Subcutaneous adipose tissue (tissue), 4 donors: ENCODE results near the gene FNBP1L. TPM values are rescaled to one million over a fixed set of nuclear protein-coding genes. Genes with fewer than 3 reads are reported as not detected.

Experiments used
- CTCF ChIP-seq: fragments of 450-650 bp; IDR thresholded peaks from one replicate; pipeline ENCODE4 v1.5.1; 2016; ENCODE audit warnings: low read depth, mild to moderate bottlenecking, control low read depth, antibody characterized with exemption, moderate library complexity
- total RNA-seq, 4 donors: library from RNA; depleted of rRNA; stranded (reverse); fragments of >200 nt; gene quantifications; one replicate each; pipeline ENCODE4 v1.1.0, GENCODE V29; 2016

The FNBP1L gene
- total RNA-seq, 4 donors from 2014 or later, result 30.1 to 53.1 (median 38.6) TPM

DNA sequence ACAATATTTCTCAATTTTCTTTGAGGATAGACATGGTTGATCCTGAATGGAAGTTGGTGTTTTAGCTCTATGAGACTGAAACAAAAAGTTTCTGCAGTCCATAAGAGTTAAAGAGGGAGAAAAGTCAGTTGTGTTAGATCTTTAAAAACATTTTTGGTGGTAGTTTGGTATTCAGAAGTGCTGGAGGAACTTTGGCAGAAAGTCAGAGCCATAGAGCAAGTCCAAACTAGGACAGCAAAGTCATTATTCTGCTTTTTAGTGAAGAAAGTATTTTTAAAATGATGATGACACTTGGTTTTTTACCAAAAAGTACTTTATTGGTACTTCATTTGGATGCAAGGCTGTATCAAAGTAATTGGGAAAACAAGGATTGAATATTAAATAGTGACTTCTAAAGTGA, 41.8 kb downstream of the FNBP1L start:
- TF ChIP-seq CTCF, result no peak

DNA sequence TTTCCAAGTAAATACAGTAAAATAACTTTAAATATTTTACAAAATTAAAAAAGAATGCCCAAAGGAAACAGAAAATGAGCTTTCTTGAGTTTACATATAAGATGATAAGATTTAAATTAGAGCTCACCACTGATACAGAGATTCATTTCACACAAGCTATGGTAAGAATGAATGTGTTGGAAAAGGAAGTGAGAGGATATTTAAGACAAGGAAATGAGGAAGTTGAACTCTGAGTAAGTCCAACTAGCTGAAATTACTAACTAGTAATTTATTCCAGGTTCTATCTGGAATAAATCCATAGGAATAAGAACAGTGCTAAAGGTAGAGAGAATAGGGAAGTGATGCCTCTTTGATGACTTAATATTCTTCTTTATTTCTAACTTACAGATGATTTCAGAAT, 42.4 kb downstream of the FNBP1L start:
- no peak for TF ChIP-seq CTCF

DNA sequence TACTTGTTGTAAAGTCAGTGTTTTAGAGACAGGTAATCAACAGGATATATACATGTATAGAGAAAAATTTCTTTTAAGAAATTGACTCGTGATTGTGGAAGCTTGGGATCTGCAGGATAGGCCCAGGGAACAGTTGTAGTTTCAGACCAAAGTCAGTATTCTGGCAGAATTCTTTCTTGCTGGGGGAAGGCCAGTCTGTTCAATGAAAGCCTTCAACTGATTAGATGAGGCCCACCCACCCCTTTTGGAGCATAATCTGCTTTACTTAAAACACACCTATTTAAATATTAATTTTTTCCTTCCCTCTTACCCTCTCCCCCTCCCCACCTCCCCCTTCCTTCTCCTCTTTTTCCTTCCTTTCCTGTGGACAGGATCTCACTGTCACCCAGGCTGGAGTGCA, 48.0 kb downstream of the FNBP1L start:
- no peak for TF ChIP-seq CTCF

- no peak for TF ChIP-seq CTCF
Measured at GRCh38 chr1:93496520-93496919, 48.6 kb downstream of the FNBP1L start.

DNA sequence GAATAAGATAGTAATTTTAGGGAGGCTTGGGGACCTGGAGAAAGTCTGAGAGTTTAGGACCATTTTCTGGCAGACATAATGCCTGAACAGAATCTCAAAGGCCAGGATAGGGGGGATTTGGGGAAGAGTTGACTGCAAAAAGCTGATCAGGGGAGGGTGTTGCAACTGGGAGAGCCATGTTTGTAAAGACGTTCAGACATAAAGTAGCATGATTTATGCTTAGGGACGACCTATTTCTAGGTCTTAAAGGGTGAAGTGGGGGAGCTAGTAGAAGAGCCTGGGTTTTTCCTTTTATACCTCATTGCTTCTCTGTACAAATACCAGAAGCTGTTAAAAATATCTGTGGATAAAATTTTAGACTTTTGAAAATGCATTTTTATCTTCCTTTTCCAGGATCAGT, 51.2 kb downstream of the FNBP1L start:
- TF ChIP-seq CTCF, result no peak

- no peak for TF ChIP-seq CTCF
Measured at GRCh38 chr1:93499533-93499932, 51.6 kb downstream of the FNBP1L start.

DNA sequence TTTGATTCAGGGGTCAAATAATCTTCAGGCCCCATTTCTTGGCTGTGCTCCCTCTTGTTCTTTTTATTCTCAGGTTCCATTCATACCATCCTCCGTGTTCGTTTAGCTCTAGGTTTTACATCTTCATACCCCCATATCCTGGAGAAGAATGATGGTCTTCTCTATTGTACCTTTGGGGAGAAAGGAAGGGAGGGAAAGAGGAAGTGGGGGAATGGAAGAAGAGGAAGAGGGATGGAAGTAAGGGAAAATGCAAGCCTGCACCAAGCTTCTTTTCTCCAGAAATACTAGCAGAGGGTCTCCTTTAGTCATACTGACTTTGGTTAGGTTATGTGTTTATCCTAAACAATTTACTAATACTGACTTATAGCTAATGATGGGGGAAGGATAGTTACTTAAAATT, 52.4 kb downstream of the FNBP1L start:
- TF ChIP-seq CTCF, result no peak
